CD4-positive, alpha-beta T cell treated with Interleukin-6 at 100 ng/mL for 8 hours (primary cell): Measurements from ENCODE around the gene SPATS2L.
"Not testable (repeated sequence)": the region's sequence is repeated elsewhere in the genome, so short reads cannot be mapped to it uniquely, and the experiment has no call there.

ENCODE experiments used
- DNase-seq: peaks from one replicate; pipeline ENCODE4 v3.0.0-alpha.2; 2020; ENCODE audit warnings: mixed read lengths, low spot score

The SPATS2L gene

DNA sequence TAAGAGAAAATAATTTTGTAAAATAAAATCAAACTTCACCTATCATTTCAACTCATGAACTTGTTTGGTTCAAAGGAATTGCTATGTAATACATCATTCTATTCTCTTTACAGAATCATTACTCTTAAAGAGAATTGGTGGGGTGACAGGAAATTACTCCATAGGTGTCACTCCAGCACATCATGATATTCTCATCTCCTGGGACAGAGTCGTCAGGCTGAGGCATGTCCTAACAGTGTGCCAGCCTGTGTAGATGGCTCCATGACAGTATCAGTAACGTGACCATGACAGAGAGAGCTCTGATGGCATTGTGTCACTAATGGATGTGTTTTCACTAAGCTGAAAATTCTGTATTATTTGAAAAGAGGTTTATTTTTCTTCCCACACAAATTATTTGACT lies 13.9 kb downstream of the SPATS2L start:
- no peak for DNase-seq

DNA sequence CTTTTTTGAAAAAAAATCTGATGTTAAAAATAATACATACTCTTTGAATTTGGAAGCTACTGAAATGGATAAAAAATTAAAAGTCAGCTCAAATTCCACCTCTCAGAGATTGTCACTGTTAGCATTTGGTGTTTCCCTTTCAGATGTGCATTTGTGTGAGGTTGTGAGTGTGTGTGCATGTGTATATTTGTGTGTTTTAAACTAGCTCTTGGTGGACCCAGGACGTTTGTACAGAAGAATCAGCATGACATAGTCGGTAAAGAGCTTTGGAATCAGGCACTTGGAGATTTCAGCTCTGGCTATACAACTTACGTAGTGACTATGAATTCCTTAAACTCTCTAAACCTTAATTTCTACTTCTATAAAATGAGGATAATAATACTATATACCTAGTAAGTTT lies 14.5 kb downstream of the SPATS2L start:
- DNase-seq: no peak

GRCh38 chr2:200321780-200322534 lies 15.5 kb downstream of the SPATS2L start:
- DNase-seq: no peak

DNA sequence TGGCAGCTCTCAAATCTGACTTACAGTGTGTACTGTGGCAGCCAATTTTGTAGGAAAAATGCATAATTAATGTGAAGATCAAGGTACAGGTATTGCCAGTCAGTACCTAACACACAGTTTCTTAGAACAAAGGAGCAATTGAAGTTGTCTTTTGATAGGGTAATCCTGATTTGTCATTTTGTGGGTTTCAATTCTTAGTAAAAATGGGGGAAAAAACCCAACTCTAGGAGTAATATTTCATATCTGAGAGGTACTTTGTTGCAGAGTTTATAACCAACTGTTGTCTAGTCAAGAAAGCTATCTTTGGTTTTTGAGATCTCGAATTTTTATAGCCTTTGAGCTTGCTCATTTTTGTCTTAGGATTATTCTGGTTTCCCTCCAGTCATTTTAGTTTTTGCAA lies 16.1 kb downstream of the SPATS2L start:
- DNase-seq: no peak

DNA sequence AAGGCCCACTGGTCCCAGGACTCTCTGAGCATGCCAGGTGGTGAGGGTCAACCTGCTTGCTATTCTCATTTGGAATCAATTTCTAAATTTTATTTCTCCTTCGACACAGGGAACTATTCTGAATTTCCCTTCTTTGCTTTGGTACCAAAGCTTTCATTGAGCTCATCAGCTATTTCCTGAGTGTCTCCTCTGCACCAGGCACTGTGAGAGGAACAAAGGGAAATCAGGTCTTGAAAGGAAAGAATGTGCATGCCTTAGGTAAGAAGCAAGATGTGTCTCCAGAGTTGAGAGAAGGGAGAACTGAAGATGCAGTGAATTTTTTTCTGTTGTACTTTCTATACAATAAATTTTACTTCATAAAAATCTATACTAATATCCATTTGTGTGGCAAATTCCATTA lies 17.9 kb downstream of the SPATS2L start:
- DNase-seq: no peak

DNA sequence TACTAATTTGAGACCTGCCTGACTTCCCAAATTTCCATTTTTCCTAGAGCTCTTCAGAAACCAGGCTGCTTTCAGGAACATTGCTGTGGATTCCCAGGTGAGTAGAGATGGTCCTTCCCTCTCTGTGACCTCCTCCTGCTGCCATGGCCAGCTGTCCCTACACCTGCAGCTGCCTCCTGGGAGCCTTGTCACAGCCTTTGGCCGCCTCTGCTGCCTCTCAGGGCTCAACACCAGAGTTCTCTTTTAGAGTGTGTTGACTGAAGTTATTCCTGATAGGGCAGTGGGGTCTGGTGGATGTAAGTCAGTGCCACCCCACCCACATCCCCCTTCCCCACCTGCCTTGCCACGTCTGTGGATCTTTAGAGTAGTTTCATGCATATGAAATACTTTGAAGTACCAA lies 22.9 kb downstream of the SPATS2L start:
- no peak for DNase-seq

DNA sequence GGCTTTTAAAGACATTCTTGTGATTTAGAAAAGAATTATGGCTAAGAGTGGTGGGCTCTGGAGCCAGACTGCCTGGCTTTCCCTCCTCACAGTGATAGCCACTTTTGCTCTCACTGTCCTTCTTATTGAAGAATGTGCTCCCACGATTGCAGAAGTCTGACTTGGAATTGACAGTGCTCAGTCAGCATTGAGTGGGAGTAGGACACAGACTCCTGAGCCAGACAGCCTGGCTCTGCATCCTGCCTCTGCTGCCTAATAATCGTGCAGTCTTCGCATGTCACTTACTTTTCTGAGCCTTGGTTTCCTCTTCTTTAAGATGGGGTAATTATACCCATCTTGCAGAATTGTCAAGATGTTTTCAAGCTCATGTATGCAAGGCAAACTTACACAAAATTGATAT lies 23.3 kb downstream of the SPATS2L start:
- no peak for DNase-seq

DNA sequence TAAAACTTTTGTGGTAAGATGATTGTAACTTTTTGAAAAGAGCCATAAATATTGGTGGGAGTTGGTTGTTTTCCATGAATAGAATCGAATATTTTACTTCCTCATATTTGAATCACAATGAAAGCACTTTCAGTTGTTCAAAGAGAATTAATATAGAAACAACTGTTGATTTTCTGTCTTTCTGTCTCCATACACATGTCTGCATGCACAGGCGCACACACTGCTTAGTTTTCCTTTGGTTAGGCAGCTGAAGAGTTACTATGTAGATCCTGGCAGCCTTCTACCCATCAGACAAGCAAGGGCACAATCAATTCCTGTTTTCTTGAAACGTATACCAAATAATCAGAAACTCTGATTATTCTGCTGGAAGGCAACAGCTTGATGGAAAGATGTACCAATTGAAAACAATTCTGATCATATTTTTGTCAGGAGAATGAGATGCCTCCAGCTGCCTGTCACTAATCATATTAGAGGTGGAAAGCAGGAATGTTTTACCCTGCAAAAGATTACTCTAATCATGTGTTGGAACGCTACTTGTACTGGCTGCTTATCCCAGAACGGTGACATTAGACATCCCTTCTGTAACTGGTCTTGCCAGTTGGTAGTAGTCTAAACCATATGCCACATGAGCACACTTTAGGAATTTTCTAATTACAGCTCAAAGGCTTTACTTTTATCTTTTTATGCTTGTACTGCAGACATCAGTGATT lies 24.0 kb downstream of the SPATS2L start:
- DNase-seq: no peak

GRCh38 chr2:200331061-200331400 lies 24.5 kb downstream of the SPATS2L start:
- no peak for DNase-seq

DNA sequence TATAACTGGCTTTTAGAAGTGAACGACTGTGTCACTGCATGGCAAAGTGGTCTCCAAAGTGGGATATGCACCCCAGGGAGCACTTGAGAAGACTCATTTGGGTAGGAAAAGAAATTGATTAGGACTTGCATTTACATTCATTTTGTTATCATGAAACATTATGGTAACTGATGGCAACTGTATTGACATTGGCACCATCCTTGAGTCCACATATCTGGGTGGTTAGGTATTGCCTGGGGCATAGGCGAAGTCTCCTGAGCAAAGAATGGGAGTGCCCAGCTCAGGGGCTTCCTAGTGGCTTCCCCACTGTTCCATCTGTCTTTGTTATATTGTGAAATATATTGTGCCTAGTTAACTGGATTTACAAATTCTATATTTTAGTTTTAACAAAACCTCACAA lies 29.2 kb downstream of the SPATS2L start:
- no peak for DNase-seq

GRCh38 chr2:200336980-200337615 lies 30.6 kb downstream of the SPATS2L start:
- DNase-seq: no peak

DNA sequence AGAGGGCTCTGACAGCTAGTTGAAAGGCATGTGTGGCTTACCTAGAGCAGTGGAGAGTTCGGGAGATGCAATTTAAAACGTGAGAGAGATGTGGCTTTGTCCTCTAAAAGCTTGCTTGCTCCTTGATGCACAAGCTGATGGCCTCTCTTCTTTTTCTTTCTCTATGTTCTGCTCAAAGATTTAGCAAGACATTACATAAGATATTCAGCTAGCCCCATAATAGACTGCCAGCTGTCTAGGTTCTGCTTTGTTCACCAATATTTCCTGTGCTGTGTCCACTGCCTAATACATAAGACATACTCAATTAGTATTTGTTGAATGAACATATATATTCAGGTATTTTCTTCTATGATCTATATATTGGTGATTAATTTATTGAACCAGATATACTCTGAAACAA lies 31.1 kb downstream of the SPATS2L start:
- DNase-seq: no peak

DNA sequence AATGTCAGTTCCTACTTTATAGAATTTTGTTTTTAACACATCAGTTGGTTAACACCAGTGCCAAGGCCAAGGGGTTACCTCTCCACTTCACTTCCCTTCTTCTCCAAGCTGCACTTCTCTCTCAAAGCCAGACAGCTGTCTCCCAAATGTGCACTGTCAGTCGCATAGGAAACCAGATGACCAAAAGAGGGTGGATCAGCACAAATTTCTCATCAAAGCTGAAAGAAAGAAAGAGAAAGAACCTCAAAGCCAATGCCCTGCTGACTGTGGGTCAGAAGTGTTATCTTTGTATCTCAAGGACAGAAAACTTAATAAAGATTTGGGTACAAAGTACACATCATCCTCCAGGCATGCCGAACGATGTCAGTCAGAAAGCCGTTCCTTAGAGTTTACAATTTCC lies 32.2 kb downstream of the SPATS2L start:
- DNase-seq: no peak

DNA sequence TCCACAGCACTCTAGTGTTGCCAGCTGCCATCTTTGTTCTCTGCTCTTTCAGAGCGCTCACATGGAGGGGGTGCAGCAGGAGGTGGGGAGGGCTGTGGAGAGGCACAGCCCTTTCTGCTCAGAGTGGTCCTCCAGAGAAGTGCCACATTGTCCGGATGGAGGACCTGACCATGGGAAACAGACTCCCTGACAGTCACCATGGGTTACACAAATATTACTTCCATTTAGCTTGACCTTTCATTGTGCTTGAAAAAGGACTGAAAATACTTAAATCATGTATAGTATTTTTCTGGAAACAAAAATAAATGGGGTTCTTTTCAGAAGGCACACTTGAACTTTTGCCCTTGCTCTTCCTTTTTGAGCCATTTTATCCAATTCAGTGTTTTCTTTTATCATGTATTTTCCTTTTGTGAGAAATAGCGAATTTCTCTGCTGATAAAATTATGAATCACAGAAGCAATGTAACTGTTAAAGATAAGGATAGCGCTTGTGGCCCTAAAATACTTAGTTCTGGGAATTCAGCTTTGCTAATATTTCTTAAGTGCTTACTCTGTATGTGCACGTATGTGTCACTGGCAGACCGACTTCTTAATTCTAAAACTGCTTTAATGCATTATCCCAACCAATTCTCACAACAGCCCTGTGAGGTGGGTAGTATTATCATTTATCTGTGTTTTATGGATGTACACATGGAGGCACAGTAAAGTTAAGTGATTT lies 34.2 kb downstream of the SPATS2L start:
- DNase-seq: no peak

- DNase-seq: no peak
Measured at GRCh38 chr2:200341376-200341775, 34.9 kb downstream of the SPATS2L start.

GRCh38 chr2:200342235-200342634 lies 35.7 kb downstream of the SPATS2L start:
- DNase-seq: no peak

DNA sequence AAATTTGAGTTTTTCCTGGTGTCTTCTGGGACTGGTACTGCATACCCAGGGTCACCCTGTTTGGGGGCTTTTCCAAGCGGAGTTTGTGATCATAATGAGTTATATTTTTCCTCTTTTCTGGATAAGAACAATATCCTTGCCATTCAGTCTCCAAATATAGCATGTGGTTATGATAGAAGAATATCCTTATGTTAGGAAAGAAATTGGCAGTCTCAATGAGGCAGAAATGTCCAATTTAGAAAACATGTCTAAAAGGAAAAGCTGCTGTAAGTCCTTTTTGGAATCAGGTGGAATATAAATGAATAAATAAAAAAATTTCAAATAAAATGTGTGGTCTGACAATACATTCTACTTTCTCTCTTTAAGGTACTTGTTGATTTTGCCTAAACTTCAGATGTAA lies 36.2 kb downstream of the SPATS2L start:
- no peak for DNase-seq

- DNase-seq: not testable (repeated sequence)
Measured at GRCh38 chr2:200344202-200344601, 37.7 kb downstream of the SPATS2L start.

GRCh38 chr2:200345975-200346374 lies 39.5 kb downstream of the SPATS2L start:
- DNase-seq: no peak

- no peak for DNase-seq
Measured at GRCh38 chr2:200347301-200347700, 40.8 kb downstream of the SPATS2L start.

DNA sequence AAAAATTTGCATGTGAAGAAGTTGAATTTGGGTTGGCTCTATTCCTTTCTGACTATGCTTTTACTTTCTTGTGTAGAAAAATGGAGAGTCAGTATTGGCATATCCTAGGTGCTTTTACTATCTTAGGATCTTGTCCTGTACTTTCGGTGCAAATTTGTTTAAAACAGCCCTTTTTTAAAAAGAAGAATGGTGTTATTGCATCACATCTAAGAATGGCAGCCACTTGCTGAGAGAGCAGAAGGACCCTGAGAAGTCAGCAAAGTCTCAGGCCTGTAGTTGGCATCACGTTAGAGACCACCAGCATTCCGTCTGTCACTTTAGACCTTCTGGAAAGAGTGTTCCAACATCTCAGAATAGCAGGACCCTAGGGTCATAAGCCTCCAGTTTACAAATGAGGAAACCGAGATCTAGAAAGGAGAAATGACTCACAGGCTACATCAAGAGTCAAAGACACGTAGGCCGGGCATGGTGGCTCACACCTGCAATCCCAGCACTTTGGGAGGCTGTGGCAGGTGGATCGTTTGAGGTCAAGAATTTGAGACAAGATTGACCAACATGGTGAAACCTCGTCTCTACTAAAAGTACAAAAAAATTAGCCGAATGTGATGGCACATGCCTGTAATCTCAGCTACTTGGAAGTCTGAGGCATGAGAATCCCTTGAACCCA lies 42.5 kb downstream of the SPATS2L start:
- no peak for DNase-seq

GRCh38 chr2:200349868-200350267 lies 43.4 kb downstream of the SPATS2L start:
- DNase-seq: no peak
